ENCODE measurements around the gene SLC13A1.
"Not testable (repeated sequence)": the region's sequence is repeated elsewhere in the genome, so short reads cannot be mapped to it uniquely, and the experiment has no call there.

DNA sequence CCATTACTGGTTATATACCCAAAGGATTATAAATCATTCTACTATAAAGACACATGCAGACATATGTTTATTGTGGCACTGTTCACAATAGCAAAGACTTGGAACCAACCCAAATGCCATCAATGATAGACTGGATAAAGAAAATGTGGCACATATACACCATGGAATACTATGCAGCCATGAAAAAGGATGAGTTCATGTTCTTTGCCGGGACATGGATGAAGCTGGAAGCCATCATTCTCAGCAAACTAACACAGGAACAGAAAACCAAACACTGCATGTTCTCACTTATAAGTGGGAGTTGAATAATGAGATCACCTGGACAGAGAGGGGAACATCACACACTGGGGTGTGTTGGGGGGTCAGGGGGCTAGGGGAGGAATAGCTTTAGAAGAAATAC lies 112.9 kb downstream of the SLC13A1 start:
- TF ChIP-seq EZH2 (IDR thresholded peaks at IDR 0.05; ENCODE audit: borderline replicate concordance, low read depth, low read length, severe bottlenecking): not testable (repeated sequence)
- TF ChIP-seq, protein P1, sequence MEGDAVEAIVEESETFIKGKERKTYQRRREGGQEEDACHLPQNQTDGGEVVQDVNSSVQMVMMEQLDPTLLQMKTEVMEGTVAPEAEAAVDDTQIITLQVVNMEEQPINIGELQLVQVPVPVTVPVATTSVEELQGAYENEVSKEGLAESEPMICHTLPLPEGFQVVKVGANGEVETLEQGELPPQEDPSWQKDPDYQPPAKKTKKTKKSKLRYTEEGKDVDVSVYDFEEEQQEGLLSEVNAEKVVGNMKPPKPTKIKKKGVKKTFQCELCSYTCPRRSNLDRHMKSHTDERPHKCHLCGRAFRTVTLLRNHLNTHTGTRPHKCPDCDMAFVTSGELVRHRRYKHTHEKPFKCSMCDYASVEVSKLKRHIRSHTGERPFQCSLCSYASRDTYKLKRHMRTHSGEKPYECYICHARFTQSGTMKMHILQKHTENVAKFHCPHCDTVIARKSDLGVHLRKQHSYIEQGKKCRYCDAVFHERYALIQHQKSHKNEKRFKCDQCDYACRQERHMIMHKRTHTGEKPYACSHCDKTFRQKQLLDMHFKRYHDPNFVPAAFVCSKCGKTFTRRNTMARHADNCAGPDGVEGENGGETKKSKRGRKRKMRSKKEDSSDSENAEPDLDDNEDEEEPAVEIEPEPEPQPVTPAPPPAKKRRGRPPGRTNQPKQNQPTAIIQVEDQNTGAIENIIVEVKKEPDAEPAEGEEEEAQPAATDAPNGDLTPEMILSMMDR (IDR thresholded peaks at IDR 0.05; ENCODE audit: borderline replicate concordance, extremely low read depth, low read length, poor library complexity, severe bottlenecking): not testable (repeated sequence)

All from DND-41 (cell line).